Natural killer cell treated with Interleukin-12 subunit alpha and Interleukin-12 subunit beta and Interleukin-15 and Interleukin-18, amount 100 ng/mL, for 72 hours (primary cell): ENCODE data around the gene C10orf95. TPM values are rescaled to one million over a fixed set of nuclear protein-coding genes. Genes with fewer than 3 reads are reported as not detected.
A peak's percentile ranks its signal among the peaks of the same experiment; 100 is the strongest.

Experiments
- ATAC-seq, 2 donors: fragments of 150-1000 bp; cut with Tn5 transposase in 1 of 2; sonication (Bioruptor Pico), chemical (Tn5 transposase) in 1 of 2; 2 replicates each; pipeline ENCODE4 v1.10.0; 2021
- DNase-seq: peaks from one replicate; pipeline ENCODE4 v3.0.0; 2022; ENCODE audit warnings: low spot score
- H3K27ac Mint-ChIP-seq, 2 donors: 1 replicate in 1 of 2; 2 replicates in 1 of 2; pipeline ENCODE4 v1.8.0; 2022; ENCODE audit warnings: mixed read lengths in 2 of 2, mild to moderate bottlenecking in 1 of 2, moderate library complexity in 1 of 2
- H3K27me3 Mint-ChIP-seq, 2 donors: 1 replicate in 1 of 2; 2 replicates in 1 of 2; pipeline ENCODE4 v1.8.0; 2022; ENCODE audit warnings: mixed read lengths in 2 of 2
- H3K36me3 Mint-ChIP-seq: one replicate; pipeline ENCODE4 v1.8.0; 2022; ENCODE audit warnings: mixed read lengths
- H3K4me1 Mint-ChIP-seq, 2 donors: 1 replicate in 1 of 2; 2 replicates in 1 of 2; pipeline ENCODE4 v1.8.0; 2022; ENCODE audit warnings: low read depth in 2 of 2, mixed read lengths in 2 of 2, mild to moderate bottlenecking in 1 of 2
- H3K4me3 Mint-ChIP-seq: one replicate; pipeline ENCODE4 v1.8.0; 2022; ENCODE audit warnings: mixed read lengths
- H3K9me3 Mint-ChIP-seq: 2 replicates; pipeline ENCODE4 v1.8.0; 2022; ENCODE audit warnings: mixed read lengths
- total RNA-seq, 2 donors: library from RNA; stranded (reverse); gene quantifications; one replicate each; pipeline ENCODE4 v1.2.3, GENCODE V29; 2022

Gene C10orf95
- total RNA-seq, 2 donors from 2014 or later: 0.98 TPM; not detected in 1

- H3K4me1 Mint-ChIP-seq: peaks cover 30 to 38% of the 10 kb centered on the region in 2 donors
- DNase-seq (peak; percentile 88), ATAC-seq (peak; percentile 47 to 71)
- H3K9me3 Mint-ChIP-seq: no peaks in the 10 kb centered on the region
- H3K36me3 Mint-ChIP-seq: no peaks in the 10 kb centered on the region
- peak overlapping the region; percentile 98 for H3K4me3 Mint-ChIP-seq
- peak overlapping the region; percentile 62 to 91 for H3K27ac Mint-ChIP-seq
- H3K27me3 Mint-ChIP-seq: peaks cover 4 to 8% of the 10 kb centered on the region in 2 donors
These were observed 28.7 kb downstream of the C10orf95 start for GRCh38 chr10:102422545-102423129.

- ATAC-seq (peak; percentile 1 to 6), DNase-seq (no peak)
- no peaks in the 10 kb centered on the region for H3K9me3 Mint-ChIP-seq
- H3K27ac Mint-ChIP-seq: peak overlapping the region; percentile 62 to 91
- peak overlapping the region; percentile 98 for H3K4me3 Mint-ChIP-seq
- H3K4me1 Mint-ChIP-seq: peaks cover 24 to 31% of the 10 kb centered on the region in 2 donors
- H3K27me3 Mint-ChIP-seq: peaks cover 9 to 15% of the 10 kb centered on the region in 2 donors
- no peaks in the 10 kb centered on the region for H3K36me3 Mint-ChIP-seq
These were observed 29.4 kb downstream of the C10orf95 start for GRCh38 chr10:102421757-102422512.

GRCh38 chr10:102421507-102421756, 29.9 kb downstream of the C10orf95 start:
- Mint-ChIP-seq H3K36me3 (no peaks in the 10 kb centered on the region), H3K4me3 (peak overlapping the region; percentile 98), H3K27ac (peak overlapping the region; percentile 91 to 99), H3K9me3 (no peaks in the 10 kb centered on the region), H3K4me1 (peaks cover 20 to 31% of the 10 kb centered on the region in 2 donors), H3K27me3 (peaks cover 9 to 15% of the 10 kb centered on the region in 2 donors)
- ATAC-seq (no peak), DNase-seq (no peak)

GRCh38 chr10:102420714-102421506, 30.4 kb downstream of the C10orf95 start, which contains the start of gene FBXL15:
FBXL15 (plus strand) TSS chr10:102420836; CDS start chr10:102421130, 294 bp downstream.
- no peaks in the 10 kb centered on the region for H3K36me3 Mint-ChIP-seq
- H3K27ac Mint-ChIP-seq: peak within 1 kb of the TSS; percentile 91 to 99
- H3K9me3 Mint-ChIP-seq: no peaks in the 10 kb centered on the region
- H3K4me3 Mint-ChIP-seq: peak within 1 kb of the TSS; percentile 98
- H3K4me1 Mint-ChIP-seq: peaks cover 15 to 26% of the 10 kb centered on the region in 2 donors
- DNase-seq: peak; percentile 98
- peak; percentile 91 to 92 for ATAC-seq
- H3K27me3 Mint-ChIP-seq: peaks cover 12 to 20% of the 10 kb centered on the region in 2 donors

GRCh38 chr10:102420181-102420713, 31.1 kb downstream of the C10orf95 start:
- Mint-ChIP-seq H3K4me1 (peaks cover 12 to 24% of the 10 kb centered on the region in 2 donors), H3K27ac (peak overlapping the region; percentile 91 to 99), H3K4me3 (peak overlapping the region; percentile 98), H3K36me3 (no peaks in the 10 kb centered on the region), H3K9me3 (no peaks in the 10 kb centered on the region), H3K27me3 (peaks cover 15 to 24% of the 10 kb centered on the region in 2 donors)
- no peak for ATAC-seq
- no peak for DNase-seq

- H3K4me3 Mint-ChIP-seq: peak overlapping the region; percentile 98
- ATAC-seq (peak in 1 of 2 donors; percentile 26), DNase-seq (no peak)
- no peaks in the 10 kb centered on the region for H3K36me3 Mint-ChIP-seq
- no peaks in the 10 kb centered on the region for H3K9me3 Mint-ChIP-seq
- peaks cover 12 to 24% of the 10 kb centered on the region in 2 donors for H3K4me1 Mint-ChIP-seq
- H3K27me3 Mint-ChIP-seq: peaks cover 17 to 24% of the 10 kb centered on the region in 2 donors
- peak overlapping the region; percentile 91 to 99 for H3K27ac Mint-ChIP-seq
These were observed 31.8 kb downstream of the C10orf95 start for GRCh38 chr10:102419269-102420180.

- Mint-ChIP-seq H3K4me1 (peaks cover 12 to 24% of the 10 kb centered on the region in 2 donors), H3K27me3 (peaks cover 22 to 24% of the 10 kb centered on the region in 2 donors), H3K36me3 (no peaks in the 10 kb centered on the region), H3K27ac (peak within 1 kb of the TSS in 1 of 2 donors; percentile 91), H3K9me3 (no peaks in the 10 kb centered on the region), H3K4me3 (peak within 1 kb of the TSS; percentile 98)
- no peak for ATAC-seq
- DNase-seq: no peak
These were observed 32.6 kb downstream of the C10orf95 start, which contains the start of gene PSD for GRCh38 chr10:102418622-102419268. PSD (minus strand) TSS chr10:102418785; CDS start chr10:102417038, 1,747 bp downstream.

GRCh38 chr10:102416695-102417094, 34.6 kb downstream of the C10orf95 start:
- Mint-ChIP-seq H3K27me3 (peaks cover 28 to 29% of the 10 kb centered on the region in 2 donors), H3K4me3 (no peak overlapping the region), H3K4me1 (peaks cover 7 to 24% of the 10 kb centered on the region in 2 donors), H3K9me3 (no peaks in the 10 kb centered on the region), H3K36me3 (no peaks in the 10 kb centered on the region), H3K27ac (no peak overlapping the region)
- DNase-seq (no peak), ATAC-seq (no peak)

- no peak overlapping the region for H3K27ac Mint-ChIP-seq
These were observed 35.1 kb downstream of the C10orf95 start for GRCh38 chr10:102416283-102416682.

GRCh38 chr10:102414749-102415148, 36.6 kb downstream of the C10orf95 start:
- peaks cover 1% of the 10 kb centered on the region for H3K36me3 Mint-ChIP-seq
- ATAC-seq: no peak
- H3K4me1 Mint-ChIP-seq: peaks cover 12 to 25% of the 10 kb centered on the region in 2 donors
- peaks cover 40 to 43% of the 10 kb centered on the region in 2 donors for H3K27me3 Mint-ChIP-seq
- H3K9me3 Mint-ChIP-seq: no peaks in the 10 kb centered on the region
- no peak for DNase-seq
- H3K27ac Mint-ChIP-seq: no peak overlapping the region
- H3K4me3 Mint-ChIP-seq: no peak overlapping the region

More at GRCh38 chr10:102416283-102416682, 35.1 kb downstream of the C10orf95 start:
- H3K36me3 Mint-ChIP-seq: no peaks in the 10 kb centered on the region
- no peak overlapping the region for H3K4me3 Mint-ChIP-seq
- H3K27me3 Mint-ChIP-seq: peaks cover 32 to 33% of the 10 kb centered on the region in 2 donors
- ATAC-seq: no peak
- peaks cover 10 to 26% of the 10 kb centered on the region in 2 donors for H3K4me1 Mint-ChIP-seq
- no peaks in the 10 kb centered on the region for H3K9me3 Mint-ChIP-seq
- no peak for DNase-seq

- peaks cover 5% of the 10 kb centered on the region for H3K36me3 Mint-ChIP-seq
- H3K27me3 Mint-ChIP-seq: peaks cover 43 to 49% of the 10 kb centered on the region in 2 donors
- H3K4me3 Mint-ChIP-seq: no peak overlapping the region
- H3K27ac Mint-ChIP-seq: no peak overlapping the region
- no peak for ATAC-seq
- DNase-seq: no peak
- peaks cover 17 to 21% of the 10 kb centered on the region in 2 donors for H3K4me1 Mint-ChIP-seq
- no peaks in the 10 kb centered on the region for H3K9me3 Mint-ChIP-seq
These were observed 37.4 kb downstream of the C10orf95 start for GRCh38 chr10:102413806-102414561.
